ENCODE measurements around the gene PRKN.

DNA sequence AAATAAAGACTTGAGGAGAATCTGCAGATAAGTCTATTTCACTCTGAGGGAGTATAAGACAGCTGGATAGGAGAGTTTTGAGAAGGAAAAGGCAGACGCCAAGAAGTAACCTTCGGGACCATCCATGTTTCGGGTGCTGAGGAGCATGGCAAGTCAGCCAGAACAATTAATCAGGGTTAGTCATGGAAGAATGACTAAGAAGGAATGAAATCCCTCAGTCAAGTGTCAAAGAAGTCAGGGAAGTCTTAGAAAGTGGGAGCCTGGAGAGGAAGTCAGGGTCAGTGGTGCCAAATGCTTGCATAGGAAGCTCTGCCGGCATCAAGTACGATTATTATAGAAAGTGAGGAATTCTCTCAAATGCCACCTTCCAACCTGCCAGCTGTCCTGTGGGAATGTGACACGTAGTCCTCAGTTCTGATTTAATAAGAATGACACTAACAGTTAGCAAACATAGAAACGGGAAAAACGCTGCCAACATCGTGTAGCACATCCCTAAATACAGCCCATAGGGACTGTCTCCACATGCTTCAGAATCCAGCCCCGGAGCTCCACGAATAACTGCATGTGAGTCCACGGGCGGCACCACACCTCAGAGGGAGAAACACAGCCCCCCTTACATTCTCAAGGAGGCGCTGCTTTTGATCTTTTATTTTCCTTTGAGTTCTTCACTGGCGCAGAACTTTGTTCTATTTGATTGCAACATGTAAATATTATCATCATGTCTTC is 602.7 kb downstream of the PRKN start:
- TF ChIP-seq, protein P1, sequence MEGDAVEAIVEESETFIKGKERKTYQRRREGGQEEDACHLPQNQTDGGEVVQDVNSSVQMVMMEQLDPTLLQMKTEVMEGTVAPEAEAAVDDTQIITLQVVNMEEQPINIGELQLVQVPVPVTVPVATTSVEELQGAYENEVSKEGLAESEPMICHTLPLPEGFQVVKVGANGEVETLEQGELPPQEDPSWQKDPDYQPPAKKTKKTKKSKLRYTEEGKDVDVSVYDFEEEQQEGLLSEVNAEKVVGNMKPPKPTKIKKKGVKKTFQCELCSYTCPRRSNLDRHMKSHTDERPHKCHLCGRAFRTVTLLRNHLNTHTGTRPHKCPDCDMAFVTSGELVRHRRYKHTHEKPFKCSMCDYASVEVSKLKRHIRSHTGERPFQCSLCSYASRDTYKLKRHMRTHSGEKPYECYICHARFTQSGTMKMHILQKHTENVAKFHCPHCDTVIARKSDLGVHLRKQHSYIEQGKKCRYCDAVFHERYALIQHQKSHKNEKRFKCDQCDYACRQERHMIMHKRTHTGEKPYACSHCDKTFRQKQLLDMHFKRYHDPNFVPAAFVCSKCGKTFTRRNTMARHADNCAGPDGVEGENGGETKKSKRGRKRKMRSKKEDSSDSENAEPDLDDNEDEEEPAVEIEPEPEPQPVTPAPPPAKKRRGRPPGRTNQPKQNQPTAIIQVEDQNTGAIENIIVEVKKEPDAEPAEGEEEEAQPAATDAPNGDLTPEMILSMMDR (IDR thresholded peaks at IDR 0.05; ENCODE audit: insufficient read depth, low read depth, low read length), result no peak
- no peak for TF ChIP-seq EZH2 (IDR thresholded peaks at IDR 0.05; ENCODE audit: insufficient read depth, low read length)
